WI38 (cell line): Measurements from ENCODE around the gene TMC8.

Experiments used
- H3K4me3 ChIP-seq: 2 replicates; pipeline ENCODE4 v1.5.1; 2011; ENCODE audit warnings: low read depth, mild to moderate bottlenecking, control low read depth, low read length
- TF ChIP-seq, protein P1 (sequence below): IDR thresholded peaks from 2 replicates; pipeline ENCODE4 v1.5.1; 2012; ENCODE audit warnings: low read depth, mild to moderate bottlenecking, control low read depth, low read length

TMC8 gene

DNA sequence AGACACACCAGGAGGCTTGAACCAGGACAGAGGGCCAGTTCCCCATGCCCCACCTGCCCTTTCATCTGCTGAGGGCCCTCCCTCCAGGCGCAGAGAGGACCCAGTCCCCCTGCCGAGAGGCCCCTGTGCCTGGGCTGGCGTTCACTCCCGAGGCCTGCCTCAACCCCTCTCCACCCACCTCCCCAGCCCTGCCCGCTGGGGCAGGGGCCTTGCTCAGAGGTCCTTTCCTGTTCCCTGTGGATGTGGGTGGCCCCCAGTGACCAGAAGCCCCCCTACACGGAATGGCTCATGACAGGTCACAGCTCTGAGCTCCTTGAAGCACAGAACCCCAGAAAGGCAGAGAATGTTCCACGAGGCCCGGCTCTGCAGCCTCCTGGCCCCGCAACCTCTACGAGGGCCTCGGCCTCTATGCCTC lies 8.8 kb upstream of the TMC8 start:
- TF ChIP-seq, protein P1, sequence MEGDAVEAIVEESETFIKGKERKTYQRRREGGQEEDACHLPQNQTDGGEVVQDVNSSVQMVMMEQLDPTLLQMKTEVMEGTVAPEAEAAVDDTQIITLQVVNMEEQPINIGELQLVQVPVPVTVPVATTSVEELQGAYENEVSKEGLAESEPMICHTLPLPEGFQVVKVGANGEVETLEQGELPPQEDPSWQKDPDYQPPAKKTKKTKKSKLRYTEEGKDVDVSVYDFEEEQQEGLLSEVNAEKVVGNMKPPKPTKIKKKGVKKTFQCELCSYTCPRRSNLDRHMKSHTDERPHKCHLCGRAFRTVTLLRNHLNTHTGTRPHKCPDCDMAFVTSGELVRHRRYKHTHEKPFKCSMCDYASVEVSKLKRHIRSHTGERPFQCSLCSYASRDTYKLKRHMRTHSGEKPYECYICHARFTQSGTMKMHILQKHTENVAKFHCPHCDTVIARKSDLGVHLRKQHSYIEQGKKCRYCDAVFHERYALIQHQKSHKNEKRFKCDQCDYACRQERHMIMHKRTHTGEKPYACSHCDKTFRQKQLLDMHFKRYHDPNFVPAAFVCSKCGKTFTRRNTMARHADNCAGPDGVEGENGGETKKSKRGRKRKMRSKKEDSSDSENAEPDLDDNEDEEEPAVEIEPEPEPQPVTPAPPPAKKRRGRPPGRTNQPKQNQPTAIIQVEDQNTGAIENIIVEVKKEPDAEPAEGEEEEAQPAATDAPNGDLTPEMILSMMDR: no peak
- no peak overlapping the region for H3K4me3 ChIP-seq

DNA sequence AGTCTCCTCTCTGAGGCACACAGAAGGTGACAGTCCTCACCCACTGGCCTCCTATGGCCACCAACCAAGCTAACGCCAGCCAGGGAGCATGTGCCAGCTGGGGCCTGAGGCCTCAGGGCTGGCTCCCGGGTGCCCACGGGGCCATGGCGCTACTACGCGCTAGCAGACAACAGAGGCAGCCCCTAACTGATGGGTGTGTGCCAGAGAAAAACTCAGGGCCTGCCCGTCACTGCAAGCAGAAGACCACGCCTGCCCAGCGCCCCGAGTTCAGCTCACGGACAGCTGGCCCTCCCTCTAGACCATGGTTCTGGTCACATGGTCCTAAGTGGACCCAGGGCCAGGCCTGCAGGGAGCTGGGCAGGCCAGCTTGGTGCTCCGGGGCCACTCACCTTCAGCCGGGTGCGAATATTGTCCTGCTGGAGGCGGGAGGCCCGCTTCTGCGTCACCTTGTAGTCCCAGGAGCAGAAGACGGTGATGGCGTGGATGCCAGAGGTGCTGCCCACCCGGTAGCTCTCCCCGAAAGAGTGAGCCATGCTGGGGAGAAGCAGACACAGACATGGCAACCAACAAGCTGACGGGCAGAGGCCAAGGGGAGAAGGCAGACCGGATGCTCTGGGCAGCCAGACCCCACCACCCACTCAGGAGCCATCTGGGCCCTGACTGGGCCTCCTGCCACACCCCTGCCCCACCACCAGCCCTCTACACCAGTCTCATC lies 8.2 kb upstream of the TMC8 start:
- H3K4me3 ChIP-seq: no peak overlapping the region
- TF ChIP-seq, protein P1: no peak

DNA sequence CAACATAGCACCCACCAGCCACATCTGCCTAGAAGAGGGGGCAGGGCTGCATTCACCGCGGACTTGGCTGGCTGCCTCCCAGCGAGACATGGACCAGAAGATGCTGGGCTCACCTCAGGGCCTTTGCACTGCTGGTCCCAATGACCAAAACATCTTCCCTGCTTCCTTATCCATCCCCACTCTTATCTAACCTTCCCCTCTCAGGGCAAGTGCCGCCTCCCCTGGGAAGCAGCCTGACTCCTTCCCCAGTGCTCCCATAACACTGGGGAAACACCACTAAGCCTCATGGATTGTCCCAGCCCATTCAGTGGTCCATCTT lies 7.7 kb upstream of the TMC8 start:
- no peak overlapping the region for H3K4me3 ChIP-seq
- TF ChIP-seq, protein P1: no peak

DNA sequence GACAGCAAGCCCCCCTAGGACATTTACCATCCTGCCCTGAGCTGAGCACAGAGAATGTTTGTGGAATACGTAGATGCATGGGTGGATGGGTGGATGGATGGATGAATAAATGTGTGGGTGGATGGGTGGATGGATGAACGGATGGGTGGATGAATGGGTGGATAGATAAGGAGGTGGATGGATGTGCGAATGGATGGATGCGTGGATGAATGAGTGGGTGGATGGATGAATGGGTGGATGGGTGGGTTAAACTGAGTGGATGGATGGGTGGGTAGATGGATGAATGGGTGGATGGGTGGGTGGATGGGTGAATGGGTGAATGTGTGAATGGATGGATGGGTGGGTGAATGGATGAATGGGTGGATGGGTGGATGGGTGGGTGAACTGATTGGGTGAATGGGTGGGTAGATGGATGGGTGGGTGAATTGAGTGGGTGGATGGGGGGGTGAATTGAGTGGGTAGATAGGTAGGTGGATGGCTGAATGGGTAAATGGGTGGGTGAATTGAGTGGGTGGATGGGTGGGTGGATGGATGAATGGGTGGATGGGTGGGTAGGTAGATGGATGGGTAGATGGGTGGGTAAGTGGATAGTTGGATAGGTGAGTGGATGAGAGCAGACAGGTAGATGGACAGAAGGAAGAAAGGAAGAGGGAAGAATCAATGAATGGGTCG lies 7.2 kb upstream of the TMC8 start:
- no peak overlapping the region for H3K4me3 ChIP-seq
- TF ChIP-seq, protein P1: no peak

DNA sequence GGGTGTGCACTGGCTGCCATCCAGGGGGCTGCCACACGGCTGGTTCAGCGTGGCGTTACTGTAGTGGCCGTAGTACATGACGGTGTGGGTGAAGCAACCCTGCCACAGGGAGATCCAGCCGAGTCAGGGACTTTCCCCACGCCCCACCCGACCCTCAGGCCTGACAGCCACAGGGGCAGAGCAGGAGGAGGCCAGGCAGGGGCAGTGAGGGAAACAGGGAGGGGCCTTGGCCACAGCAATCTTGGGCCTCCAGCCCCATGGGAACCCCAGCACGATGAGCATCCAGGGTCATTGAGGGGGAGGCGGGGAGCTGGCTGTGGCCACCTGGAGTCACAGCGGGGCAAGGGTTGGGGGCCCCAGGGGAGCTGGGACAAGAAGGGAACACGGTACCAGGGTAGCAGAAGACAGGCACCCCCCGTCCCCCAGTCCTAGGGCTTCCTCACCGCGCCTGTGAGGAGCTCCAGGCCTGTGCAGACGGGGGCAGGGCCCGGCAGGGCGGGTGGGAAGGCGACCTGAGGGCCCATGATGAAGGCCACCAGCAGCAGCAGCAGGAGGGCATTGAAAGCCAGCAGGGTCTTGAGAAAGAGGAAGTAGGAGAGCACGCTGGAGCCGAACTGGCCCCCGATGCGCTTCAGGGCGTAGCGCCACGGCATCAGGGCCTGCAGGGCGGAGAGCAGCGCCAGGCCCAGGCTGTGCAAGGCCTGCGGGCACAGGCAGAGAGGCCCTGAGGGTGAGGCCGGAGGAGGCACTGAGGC lies 6.3 kb upstream of the TMC8 start:
- TF ChIP-seq, protein P1: no peak
- H3K4me3 ChIP-seq: no peak overlapping the region

DNA sequence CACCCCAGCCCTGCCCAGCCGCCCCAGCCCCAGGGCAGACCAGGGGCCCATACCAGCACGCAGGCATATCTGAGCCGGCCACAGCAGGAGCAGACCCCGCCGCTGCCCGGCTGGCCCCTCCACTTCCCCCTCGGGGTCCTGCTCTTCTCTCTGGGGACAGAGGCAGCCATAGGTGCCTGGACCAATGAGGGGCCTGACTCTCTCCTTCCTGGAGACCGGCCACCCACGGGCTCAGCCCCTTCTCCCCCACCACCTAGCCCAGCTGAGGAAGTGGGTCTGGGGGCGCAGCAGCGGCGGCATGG lies 5.8 kb upstream of the TMC8 start:
- no peak overlapping the region for H3K4me3 ChIP-seq

More for the DNA sequence above, 5.8 kb upstream of the TMC8 start:
- TF ChIP-seq, protein P1: no peak
